GM18502 (cell line): ENCODE measurements around the gene PPIL6.

Experiments
- ATAC-seq: cut with Tn5 transposase; IDR thresholded peaks from one replicate; pipeline ENCODE4 v1.9.1; 2021; ENCODE audit warnings: mild to moderate bottlenecking; ENCODE audit not compliant: unreplicated experiment, poor library complexity

Gene PPIL6

DNA sequence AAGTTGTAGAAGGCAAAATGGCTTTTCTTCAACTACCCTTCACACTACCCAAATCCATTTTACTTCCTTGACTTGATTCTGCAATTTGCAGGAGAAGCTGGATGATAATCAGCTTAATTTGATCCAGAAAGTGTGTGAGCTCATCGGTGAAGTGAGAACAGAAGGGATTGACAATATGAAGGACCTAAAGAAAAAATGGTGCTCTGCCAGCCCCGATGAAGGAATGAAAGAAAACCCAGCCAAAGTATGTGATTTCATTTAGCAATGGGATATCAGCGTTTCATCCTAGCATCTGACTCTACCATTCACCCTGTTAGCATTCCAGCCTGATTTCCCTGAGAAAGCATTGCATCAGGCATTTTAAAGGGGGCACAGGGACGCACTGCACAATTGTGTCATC is 99.6 kb downstream of the PPIL6 start:
- no peak for ATAC-seq
